ENCODE measurements around the gene SPOCK2. TPM values are rescaled to one million over a fixed set of nuclear protein-coding genes. Genes with fewer than 3 reads are reported as not detected.
"Not testable (repeated sequence)": the region's sequence is repeated elsewhere in the genome, so short reads cannot be mapped to it uniquely, and the experiment has no call there.

SPOCK2 gene
- 0.26 and 0.33 TPM in 2 replicates for total RNA-seq
- 0.02 and 0.06 TPM in 2 replicates for polyA plus RNA-seq
- polyA plus RNA-seq (2012), result 0.07 TPM in 1 of 2 replicates, not detected in the other
- polyA minus RNA-seq (ENCODE audit: low replicate concordance), result 0.93 TPM in 1 of 2 replicates, not detected in the other

GRCh38 chr10:72087969-72088888 is at the start of gene SPOCK2:
SPOCK2 (minus strand) TSS chr10:72088551; CDS start chr10:72088328, 223 bp downstream.
- Histone ChIP-seq H3K4me3 (replicated peaks in 1 of 4; ENCODE audit: control extremely low read depth in 1 of 4, insufficient read depth in 1 of 4, low read depth in 3 of 4, low read length in 4 of 4) (peak within 1 kb of the TSS in 1 of 4 experiments; percentile 38), H2AFZ (ENCODE audit: low read length) (no peak within 1 kb of the TSS), H3K9ac (ENCODE audit: insufficient read depth, low read length) (no peak within 1 kb of the TSS), H3K79me2 (ENCODE audit: control insufficient read depth, insufficient read depth, low read length) (no peaks in the 10 kb centered on the region), H3K9me3 (ENCODE audit: control insufficient read depth, insufficient read depth, low read depth, low read length) (no peaks in the 10 kb centered on the region), H3K27ac (ENCODE audit: insufficient read depth, low read length) (no peak within 1 kb of the TSS), H3K27me3 (ENCODE audit: control insufficient read depth, insufficient read depth, low read length) (peaks cover 32% of the 10 kb centered on the region), H3K4me2 (ENCODE audit: extremely low read depth, insufficient read depth, low read length) (peak within 1 kb of the TSS; percentile 38), H4K20me1 (ENCODE audit: control insufficient read depth, extremely low read depth, insufficient read depth, low read length) (no peaks in the 10 kb centered on the region), H3K36me3 (ENCODE audit: control insufficient read depth, insufficient read depth, low read length) (no peaks in the 10 kb centered on the region), H3K4me1 (ENCODE audit: control insufficient read depth, extremely low read depth, insufficient read depth, low read length) (no peaks in the 10 kb centered on the region)
- peak in 1 of 2 donors; percentile 7 for DNase-seq (ENCODE audit: low read depth in 2 of 2)
- TF ChIP-seq CTCF (conservative IDR thresholded peaks at IDR 0.05 in 1 of 2, IDR thresholded peaks at IDR 0.05 in 1 of 2; ENCODE audit: low read depth in 1 of 2, low read length in 2 of 2), result no peak
- TF ChIP-seq EZH2 (IDR thresholded peaks at IDR 0.05; ENCODE audit: low read length, missing control alignments), result peak; percentile 100

GRCh38 chr10:72137583-72137982 is 49.2 kb upstream of the SPOCK2 start:
- no peaks in the 10 kb centered on the region for H4K20me1 ChIP-seq (ENCODE audit: control insufficient read depth, extremely low read depth, insufficient read depth, low read length)
- H3K9ac ChIP-seq (ENCODE audit: insufficient read depth, low read length), result no peak overlapping the region
- TF ChIP-seq EZH2 (IDR thresholded peaks at IDR 0.05; ENCODE audit: low read length, missing control alignments) (no peak), CTCF (conservative IDR thresholded peaks at IDR 0.05 in 1 of 2, IDR thresholded peaks at IDR 0.05 in 1 of 2; ENCODE audit: low read depth in 1 of 2, low read length in 2 of 2) (no peak)
- H3K79me2 ChIP-seq (ENCODE audit: control insufficient read depth, insufficient read depth, low read length), result no peaks in the 10 kb centered on the region
- H3K27me3 ChIP-seq (ENCODE audit: control insufficient read depth, insufficient read depth, low read length), result no peaks in the 10 kb centered on the region
- H3K9me3 ChIP-seq (ENCODE audit: control insufficient read depth, insufficient read depth, low read depth, low read length), result no peaks in the 10 kb centered on the region
- peaks cover 2% of the 10 kb centered on the region for H3K4me1 ChIP-seq (ENCODE audit: control insufficient read depth, extremely low read depth, insufficient read depth, low read length)
- H3K27ac ChIP-seq (ENCODE audit: insufficient read depth, low read length), result no peak overlapping the region
- no peak overlapping the region for H3K4me3 ChIP-seq (replicated peaks in 1 of 4; ENCODE audit: control extremely low read depth in 1 of 4, insufficient read depth in 1 of 4, low read depth in 3 of 4, low read length in 4 of 4)
- no peak for DNase-seq (ENCODE audit: low read depth in 2 of 2)
- no peak overlapping the region for H2AFZ ChIP-seq (ENCODE audit: low read length)
- no peaks in the 10 kb centered on the region for H3K36me3 ChIP-seq (ENCODE audit: control insufficient read depth, insufficient read depth, low read length)
- no peak overlapping the region for H3K4me2 ChIP-seq (ENCODE audit: extremely low read depth, insufficient read depth, low read length)

GRCh38 chr10:72136225-72136624 is 47.9 kb upstream of the SPOCK2 start:
- H3K27ac ChIP-seq (ENCODE audit: insufficient read depth, low read length); H2AFZ ChIP-seq (ENCODE audit: low read length); H3K4me2 ChIP-seq (ENCODE audit: extremely low read depth, insufficient read depth, low read length); H3K4me3 ChIP-seq (replicated peaks in 1 of 4; ENCODE audit: control extremely low read depth in 1 of 4, insufficient read depth in 1 of 4, low read depth in 3 of 4, low read length in 4 of 4); H3K27me3 ChIP-seq (ENCODE audit: control insufficient read depth, insufficient read depth, low read length); H3K4me1 ChIP-seq (ENCODE audit: control insufficient read depth, extremely low read depth, insufficient read depth, low read length); H3K9ac ChIP-seq (ENCODE audit: insufficient read depth, low read length); H3K36me3 ChIP-seq (ENCODE audit: control insufficient read depth, insufficient read depth, low read length); H3K79me2 ChIP-seq (ENCODE audit: control insufficient read depth, insufficient read depth, low read length); DNase-seq (ENCODE audit: low read depth in 2 of 2); H4K20me1 ChIP-seq (ENCODE audit: control insufficient read depth, extremely low read depth, insufficient read depth, low read length); H3K9me3 ChIP-seq (ENCODE audit: control insufficient read depth, insufficient read depth, low read depth, low read length): not testable (repeated sequence)

Data from fibroblast of lung (primary cell).